Testis (tissue), 2 donors: ENCODE data around the gene TTLL7.
A peak's percentile ranks its signal among the peaks of the same experiment; 100 is the strongest.

Experiments used
- CTCF ChIP-seq, 3 experiments: fragments of 450-650 bp in 2 of 3; fragments of 200-600 bp in 1 of 3; sonication (generic) in 1 of 3; IDR thresholded peaks; one replicate each; pipeline ENCODE4 v1.5.1; 2016 to 2019; ENCODE audit warnings: antibody characterized with exemption in 3 of 3, mild to moderate bottlenecking in 2 of 3, moderate library complexity in 1 of 3
- POLR2A ChIP-seq: fragments of 450-650 bp; IDR thresholded peaks from one replicate; pipeline ENCODE4 v1.6.1; 2017; ENCODE audit warnings: antibody characterized with exemption, mild to moderate bottlenecking, moderate library complexity

GRCh38 chr1:83905315-83905907 is 93.5 kb downstream of the TTLL7 start:
- TF ChIP-seq POLR2A: no peak
- TF ChIP-seq CTCF (IDR thresholded peaks at IDR 0.05): peak in 2 of 3 experiments; percentile 35 to 75
